Calu3 (cell line): Measurements from ENCODE around the gene SLC16A3. TPM values are rescaled to one million over a fixed set of nuclear protein-coding genes. Genes with fewer than 3 reads are reported as not detected.

Experiments used
- BruUV-seq: library from RNA; stranded (reverse); fragments of 400-500 nt; replicated peaks from 2 replicates; lab custom pipeline; 2021; lab: Mats Ljungman, UMichigan
- CTCF ChIA-PET: fragments of 300-600 bp; sonication (Branson Sonifier 250); formaldehyde crosslinking; loops from one replicate; lab custom pipeline; 2022; ENCODE audit warnings: antibody characterized with exemption; lab: Charles Lee
- DNase-seq: peaks from one replicate; pipeline ENCODE4 v3.0.0; 2022
- H3K27ac Mint-ChIP-seq: one replicate; pipeline ENCODE4 v1.8.0; 2022; ENCODE audit warnings: mixed read lengths; ENCODE audit not compliant: unreplicated experiment
- H3K27me3 Mint-ChIP-seq: one replicate; pipeline ENCODE4 v1.8.0; 2022; ENCODE audit warnings: mixed read lengths; ENCODE audit not compliant: unreplicated experiment
- H3K36me3 Mint-ChIP-seq: one replicate; pipeline ENCODE4 v1.8.0; 2022; ENCODE audit warnings: mild to moderate bottlenecking, moderate library complexity, mixed read lengths; ENCODE audit not compliant: insufficient read depth, unreplicated experiment
- H3K4me1 Mint-ChIP-seq: one replicate; pipeline ENCODE4 v1.8.0; 2022; ENCODE audit warnings: mild to moderate bottlenecking, low read depth, mixed read lengths; ENCODE audit not compliant: unreplicated experiment
- H3K4me3 Mint-ChIP-seq: one replicate; pipeline ENCODE4 v1.8.0; 2022; ENCODE audit warnings: mild to moderate bottlenecking, low read depth, moderate library complexity, mixed read lengths; ENCODE audit not compliant: unreplicated experiment
- H3K9me3 Mint-ChIP-seq: one replicate; pipeline ENCODE4 v1.8.0; 2022; ENCODE audit warnings: low read depth, mixed read lengths; ENCODE audit not compliant: unreplicated experiment
- intact Hi-C: fragments of 100-400 bp; cut with micrococcal nuclease; formaldehyde crosslinking; loops from one replicate; pipeline ENCODE4 v1.10.0; 2022; ENCODE audit not compliant: unreplicated experiment
- total RNA-seq: library from RNA; stranded (reverse); gene quantifications from 2 replicates; pipeline ENCODE4 v1.2.3, GENCODE V29; 2022
- TF ChIP-seq, protein P1 (sequence below): fragments of 200-600 bp; IDR thresholded peaks from one replicate; pipeline ENCODE4 v1.8.0; 2022; ENCODE audit warnings: antibody characterized with exemption; ENCODE audit not compliant: unreplicated experiment

SLC16A3 gene
- total RNA-seq, 1 experiment from 2014 or later, result 47.2 TPM

DNA sequence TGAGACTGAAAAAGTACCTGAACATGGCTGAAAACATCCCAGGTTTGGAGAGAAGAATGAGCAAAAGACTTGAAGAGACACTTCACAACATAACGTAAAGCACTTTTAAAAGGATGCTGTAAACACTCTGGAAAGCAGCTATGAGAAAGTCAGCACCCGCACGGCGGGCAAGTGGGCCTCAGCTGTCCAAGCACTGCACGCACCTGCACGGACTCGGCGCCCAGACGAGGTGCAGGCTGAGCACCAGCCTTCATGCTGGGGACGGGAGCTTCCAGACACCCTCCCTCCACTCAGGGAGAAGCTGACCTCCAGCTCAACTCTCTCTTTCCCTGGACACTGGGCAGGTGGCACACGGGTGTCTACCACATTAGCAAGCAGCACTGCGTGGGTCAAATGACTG is 29.3 kb upstream of the SLC16A3 start:
- peaks cover 6% of the 10 kb centered on the region for H3K4me1 Mint-ChIP-seq
- H3K36me3 Mint-ChIP-seq, result peaks cover 39% of the 10 kb centered on the region
- no peak overlapping the region for H3K27ac Mint-ChIP-seq
- no peak for DNase-seq
- TF ChIP-seq, protein P1, sequence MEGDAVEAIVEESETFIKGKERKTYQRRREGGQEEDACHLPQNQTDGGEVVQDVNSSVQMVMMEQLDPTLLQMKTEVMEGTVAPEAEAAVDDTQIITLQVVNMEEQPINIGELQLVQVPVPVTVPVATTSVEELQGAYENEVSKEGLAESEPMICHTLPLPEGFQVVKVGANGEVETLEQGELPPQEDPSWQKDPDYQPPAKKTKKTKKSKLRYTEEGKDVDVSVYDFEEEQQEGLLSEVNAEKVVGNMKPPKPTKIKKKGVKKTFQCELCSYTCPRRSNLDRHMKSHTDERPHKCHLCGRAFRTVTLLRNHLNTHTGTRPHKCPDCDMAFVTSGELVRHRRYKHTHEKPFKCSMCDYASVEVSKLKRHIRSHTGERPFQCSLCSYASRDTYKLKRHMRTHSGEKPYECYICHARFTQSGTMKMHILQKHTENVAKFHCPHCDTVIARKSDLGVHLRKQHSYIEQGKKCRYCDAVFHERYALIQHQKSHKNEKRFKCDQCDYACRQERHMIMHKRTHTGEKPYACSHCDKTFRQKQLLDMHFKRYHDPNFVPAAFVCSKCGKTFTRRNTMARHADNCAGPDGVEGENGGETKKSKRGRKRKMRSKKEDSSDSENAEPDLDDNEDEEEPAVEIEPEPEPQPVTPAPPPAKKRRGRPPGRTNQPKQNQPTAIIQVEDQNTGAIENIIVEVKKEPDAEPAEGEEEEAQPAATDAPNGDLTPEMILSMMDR, result no peak
- intact Hi-C loops, result no loop called here
- CTCF ChIA-PET, result no interaction called here
- no peak overlapping the region for H3K4me3 Mint-ChIP-seq
- no peaks in the 10 kb centered on the region for H3K9me3 Mint-ChIP-seq
- no peaks in the 10 kb centered on the region for H3K27me3 Mint-ChIP-seq
- BruUV-seq, result no TSS peak

DNA sequence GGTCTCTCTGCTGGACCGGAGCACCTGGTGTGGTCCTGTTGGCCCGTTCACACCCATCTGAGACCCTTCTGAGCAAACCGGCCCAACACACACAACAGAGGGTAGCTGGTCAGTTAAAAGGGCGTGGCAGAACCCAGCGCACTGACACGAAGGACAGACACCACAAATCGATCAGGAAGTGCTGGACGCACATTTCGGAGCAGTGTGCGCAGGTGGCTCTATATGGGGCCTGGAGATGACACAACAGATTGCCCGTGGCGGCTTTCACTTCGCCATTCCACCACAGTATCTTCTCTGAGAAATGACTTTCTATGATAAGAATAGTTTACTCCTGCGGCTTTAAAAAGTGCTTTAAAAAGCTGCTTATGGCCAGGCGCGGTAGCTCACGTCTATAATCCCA is 28.7 kb upstream of the SLC16A3 start:
- intact Hi-C loops, result no loop called here
- BruUV-seq, result no TSS peak
- DNase-seq, result no peak

DNA sequence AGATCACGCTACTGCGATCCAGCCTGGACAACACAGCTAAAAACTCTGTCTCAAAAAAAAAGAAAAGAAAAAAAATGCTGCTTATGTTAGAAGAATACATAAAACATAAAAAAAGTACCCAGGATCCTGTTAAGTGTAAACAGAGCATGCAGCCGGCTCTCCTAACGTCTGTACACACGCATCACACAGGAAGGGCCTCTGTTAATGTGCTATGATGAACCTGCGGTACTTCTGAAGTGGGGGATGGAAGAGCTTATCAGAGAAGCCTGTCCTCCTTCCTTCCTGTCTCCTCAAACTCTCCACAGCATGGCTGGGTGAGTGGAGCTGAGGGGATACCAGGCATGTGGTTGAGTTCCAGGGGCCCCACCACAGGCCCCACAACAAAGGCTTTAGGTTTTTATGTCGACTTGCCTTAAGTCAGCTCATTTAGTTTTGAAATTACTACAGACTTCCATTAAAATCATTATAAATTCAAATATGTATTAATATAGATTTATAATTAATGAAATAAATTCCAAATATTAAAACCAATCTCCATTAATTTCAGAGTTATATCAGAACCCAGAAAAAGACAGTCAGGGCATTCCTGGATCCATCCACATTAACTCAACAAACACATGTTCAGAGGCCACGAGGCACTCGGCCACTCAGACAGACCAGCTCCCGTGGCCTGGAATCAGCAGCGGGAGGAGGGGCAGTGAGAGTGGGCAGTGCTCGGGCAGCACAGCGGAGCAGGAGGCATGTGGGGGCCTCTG is 27.9 kb upstream of the SLC16A3 start:
- Mint-ChIP-seq H3K27me3 (no peaks in the 10 kb centered on the region), H3K27ac (no peak overlapping the region), H3K4me1 (peaks cover 21% of the 10 kb centered on the region), H3K9me3 (no peaks in the 10 kb centered on the region), H3K4me3 (no peak overlapping the region), H3K36me3 (peaks cover 44% of the 10 kb centered on the region)
- no peak for DNase-seq
- intact Hi-C loops, result no loop called here
- CTCF ChIA-PET, result no interaction called here
- no TSS peak for BruUV-seq
- TF ChIP-seq, protein P1, result no peak

More for the DNA sequence above, 28.7 kb upstream of the SLC16A3 start:
- H3K27ac Mint-ChIP-seq, result no peak overlapping the region
- H3K4me1 Mint-ChIP-seq, result peaks cover 13% of the 10 kb centered on the region
- CTCF ChIA-PET, result no interaction called here
- H3K9me3 Mint-ChIP-seq, result no peaks in the 10 kb centered on the region
- no peak overlapping the region for H3K4me3 Mint-ChIP-seq
- H3K36me3 Mint-ChIP-seq, result peaks cover 44% of the 10 kb centered on the region
- TF ChIP-seq, protein P1, result no peak
- H3K27me3 Mint-ChIP-seq, result no peaks in the 10 kb centered on the region

DNA sequence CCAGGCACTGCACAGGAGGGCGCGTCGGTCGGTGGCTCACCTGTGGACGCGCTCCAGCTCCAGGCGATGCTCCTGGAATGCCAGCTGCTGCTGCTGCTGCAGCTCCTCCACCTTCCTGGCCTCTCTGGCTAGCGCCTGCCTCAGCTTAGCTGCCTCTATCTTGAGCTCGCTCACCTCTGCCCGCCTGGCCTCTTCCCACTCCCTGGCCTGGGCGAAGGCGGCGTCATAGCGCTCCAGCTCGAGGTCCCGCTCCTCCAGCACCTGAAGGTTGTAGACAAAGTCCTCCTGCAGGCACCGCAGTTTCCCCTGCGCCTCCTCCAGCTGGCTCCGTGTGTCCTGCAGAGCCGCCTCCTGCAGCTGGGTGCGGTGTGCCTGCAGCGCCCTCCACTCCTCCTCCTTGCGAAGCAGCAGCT is 27.3 kb upstream of the SLC16A3 start:
- TF ChIP-seq, protein P1, result no peak
- peaks cover 44% of the 10 kb centered on the region for H3K36me3 Mint-ChIP-seq
- no peaks in the 10 kb centered on the region for H3K9me3 Mint-ChIP-seq
- no TSS peak for BruUV-seq
- CTCF ChIA-PET, result interaction anchor here (0.6 kb wide), 1 partner anchor 86 kb away, joined by 8 read pairs; no protein-coding TSS in a partner anchor
- no peak for DNase-seq
- peaks cover 27% of the 10 kb centered on the region for H3K4me1 Mint-ChIP-seq
- H3K27ac Mint-ChIP-seq, result no peak overlapping the region
- H3K27me3 Mint-ChIP-seq, result no peaks in the 10 kb centered on the region
- intact Hi-C loops, result no loop called here
- H3K4me3 Mint-ChIP-seq, result no peak overlapping the region
